Activated CD8-positive, alpha-beta memory T cell treated with anti-CD3 and anti-CD28 coated beads for 48 hours (primary cell): ENCODE data around the gene MON2.

Source experiments
- DNase-seq, 3 experiments: peaks; one replicate each; pipeline ENCODE4 v3.0.0-alpha.2; 2020; ENCODE audit warnings: low read depth in 2 of 3, low spot score in 2 of 3

Gene MON2

GRCh38 chr12:62604373-62604772 lies 137.7 kb downstream of the MON2 start:
- DNase-seq = no peak

- DNase-seq = no peak
Measured at GRCh38 chr12:62604871-62605270, 138.2 kb downstream of the MON2 start.

GRCh38 chr12:62605981-62606380 lies 139.4 kb downstream of the MON2 start:
- no peak for DNase-seq

- no peak for DNase-seq
Measured at GRCh38 chr12:62606654-62607053, 140.0 kb downstream of the MON2 start.

GRCh38 chr12:62613081-62613480 lies 146.5 kb downstream of the MON2 start:
- DNase-seq = no peak

GRCh38 chr12:62618319-62618718 lies 151.7 kb downstream of the MON2 start:
- no peak for DNase-seq

- no peak for DNase-seq
Measured at GRCh38 chr12:62618930-62619329, 152.3 kb downstream of the MON2 start.

- DNase-seq = no peak
Measured at GRCh38 chr12:62621101-62621638, 154.5 kb downstream of the MON2 start.

- no peak for DNase-seq
Measured at GRCh38 chr12:62622177-62622576, 155.6 kb downstream of the MON2 start.

- no peak for DNase-seq
Measured at GRCh38 chr12:62625228-62625627, 158.6 kb downstream of the MON2 start.

GRCh38 chr12:62627181-62627580 lies 160.6 kb downstream of the MON2 start:
- no peak for DNase-seq

- DNase-seq = no peak
Measured at GRCh38 chr12:62629413-62629812, 162.8 kb downstream of the MON2 start.

- no peak for DNase-seq
Measured at GRCh38 chr12:62629971-62630739, 163.5 kb downstream of the MON2 start.

GRCh38 chr12:62631471-62632410 lies 165.1 kb downstream of the MON2 start:
- DNase-seq = no peak

- no peak for DNase-seq
Measured at GRCh38 chr12:62632411-62632918, 165.8 kb downstream of the MON2 start.

- DNase-seq = no peak
Measured at GRCh38 chr12:62635649-62636048, 169.0 kb downstream of the MON2 start.

- no peak for DNase-seq
Measured at GRCh38 chr12:62637679-62638078, 171.1 kb downstream of the MON2 start.

- DNase-seq = peak in 1 of 3 experiments; percentile 5
Measured at GRCh38 chr12:62640910-62641448, 174.4 kb downstream of the MON2 start.

- no peak for DNase-seq
Measured at GRCh38 chr12:62642486-62642885, 175.9 kb downstream of the MON2 start.

GRCh38 chr12:62643486-62643885 lies 176.9 kb downstream of the MON2 start:
- DNase-seq = no peak

- DNase-seq = no peak
Measured at GRCh38 chr12:62646566-62646965, 179.9 kb downstream of the MON2 start.
